Activated CD8-positive, alpha-beta T cell treated with anti-CD3 and anti-CD28 coated beads, Interleukin-2, amount 10 ng/mL, durations not matched to agents 7 days and 5 days (primary cell): ENCODE data around the gene ARHGEF12. TPM values are rescaled to one million over a fixed set of nuclear protein-coding genes. Genes with fewer than 3 reads are reported as not detected.
A peak's percentile ranks its signal among the peaks of the same experiment; 100 is the strongest.

ENCODE experiments used
- ATAC-seq: fragments of 150-1000 bp; cut with Tn5 transposase; one replicate; pipeline ENCODE4 v1.10.0; 2021; ENCODE audit warnings: moderate library complexity
- CTCF ChIA-PET: fragments of 350-600 bp; sonication (Branson Sonifier 250); formaldehyde crosslinking; loops from one replicate; lab custom pipeline; 2021; ENCODE audit warnings: antibody characterized with exemption; lab: Charles Lee
- POLR2A ChIA-PET: fragments of 350-600 bp; sonication (Branson Sonifier 250); formaldehyde crosslinking; loops from one replicate; lab custom pipeline; 2021; ENCODE audit warnings: antibody characterized with exemption; lab: Charles Lee
- DNase-seq: peaks from one replicate; pipeline ENCODE4 v3.0.0-alpha.2; 2020
- H3K27ac Mint-ChIP-seq: one replicate; pipeline ENCODE4 v1.8.0; 2021; ENCODE audit warnings: mild to moderate bottlenecking, mixed read lengths
- H3K27me3 Mint-ChIP-seq: one replicate; pipeline ENCODE4 v1.8.0; 2021; ENCODE audit warnings: low read depth, mixed read lengths
- H3K36me3 Mint-ChIP-seq: one replicate; pipeline ENCODE4 v1.8.0; 2021; ENCODE audit warnings: low read depth, mixed read lengths
- H3K4me1 Mint-ChIP-seq: one replicate; pipeline ENCODE4 v1.8.0; 2021; ENCODE audit warnings: low read depth, mixed read lengths
- H3K4me3 Mint-ChIP-seq: one replicate; pipeline ENCODE4 v1.8.0; 2021; ENCODE audit warnings: mild to moderate bottlenecking, mixed read lengths
- H3K9me3 Mint-ChIP-seq: one replicate; pipeline ENCODE4 v1.8.0; 2022; ENCODE audit warnings: mixed read lengths; ENCODE audit not compliant: insufficient read depth
- total RNA-seq, 2 experiments: library from RNA; stranded (reverse); gene quantifications; one replicate each; pipeline ENCODE4 v1.2.3, GENCODE V29; 2021

Gene ARHGEF12
- total RNA-seq, 2 experiments from 2014 or later = 9.6 to 10.0 TPM

- H3K27ac Mint-ChIP-seq = no peak overlapping the region
- no peaks in the 10 kb centered on the region for H3K36me3 Mint-ChIP-seq
- ChIA-PET CTCF (no interaction called here), POLR2A (no interaction called here)
- no peak for ATAC-seq
- no peak for DNase-seq
- no peaks in the 10 kb centered on the region for H3K9me3 Mint-ChIP-seq
- H3K4me1 Mint-ChIP-seq = no peaks in the 10 kb centered on the region
- H3K27me3 Mint-ChIP-seq = peaks cover 47% of the 10 kb centered on the region
- no peak overlapping the region for H3K4me3 Mint-ChIP-seq
These were observed 169.7 kb downstream of the ARHGEF12 start for GRCh38 chr11:120505801-120506425.

- DNase-seq (no peak), ATAC-seq (no peak)
- CTCF ChIA-PET = interaction anchor here (1.2 to 1.6 kb wide), 3 partner anchors 12 to 409 kb away, joined by 3 to 6 read pairs (median 4); no protein-coding TSS in a partner anchor
- POLR2A ChIA-PET = no interaction called here
- H3K4me1 Mint-ChIP-seq = peaks cover 2% of the 10 kb centered on the region
- no peaks in the 10 kb centered on the region for H3K9me3 Mint-ChIP-seq
- peaks cover 47% of the 10 kb centered on the region for H3K27me3 Mint-ChIP-seq
- no peak overlapping the region for H3K4me3 Mint-ChIP-seq
- H3K36me3 Mint-ChIP-seq = no peaks in the 10 kb centered on the region
- no peak overlapping the region for H3K27ac Mint-ChIP-seq
These were observed 173.3 kb downstream of the ARHGEF12 start for GRCh38 chr11:120509346-120510053.

- DNase-seq (no peak), ATAC-seq (peak; percentile 16)
- Mint-ChIP-seq H3K9me3 (no peaks in the 10 kb centered on the region), H3K27ac (no peak overlapping the region), H3K36me3 (no peaks in the 10 kb centered on the region), H3K4me1 (peaks cover 2% of the 10 kb centered on the region), H3K27me3 (peaks cover 51% of the 10 kb centered on the region), H3K4me3 (no peak overlapping the region)
- ChIA-PET CTCF (interaction anchor here (0.7 to 2.1 kb wide), 8 partner anchors 9 to 684 kb away, joined by 3 to 19 read pairs (median 4); no protein-coding TSS in a partner anchor), POLR2A (no interaction called here)
These were observed 174.3 kb downstream of the ARHGEF12 start for GRCh38 chr11:120510406-120511115.

GRCh38 chr11:120511116-120511819 is 175.1 kb downstream of the ARHGEF12 start, which contains the start of gene GRIK4:
Gene GRIK4, plus strand, starts transcription at chr11:120511748. Its CDS starts 148,571 bp downstream, at chr11:120660319.
- CTCF ChIA-PET = interaction anchor here (0.7 to 2.1 kb wide), 11 partner anchors 9 to 683 kb away, joined by 3 to 19 read pairs (median 3); no protein-coding TSS in a partner anchor

GRCh38 chr11:120511820-120512738 is 175.9 kb downstream of the ARHGEF12 start:
- Mint-ChIP-seq H3K27me3 (peaks cover 50% of the 10 kb centered on the region), H3K4me3 (no peak overlapping the region), H3K27ac (no peak overlapping the region), H3K36me3 (no peaks in the 10 kb centered on the region), H3K9me3 (no peaks in the 10 kb centered on the region), H3K4me1 (peaks cover 2% of the 10 kb centered on the region)
- DNase-seq (no peak), ATAC-seq (no peak)
- ChIA-PET CTCF (interaction anchor here (0.7 to 2.1 kb wide), 7 partner anchors 167 to 682 kb away, joined by 3 to 19 read pairs (median 3); no protein-coding TSS in a partner anchor), POLR2A (no interaction called here)

More at GRCh38 chr11:120511116-120511819, 175.1 kb downstream of the ARHGEF12 start, which contains the start of gene GRIK4:
- peak; percentile 82 for DNase-seq
- Mint-ChIP-seq H3K27ac (no peak within 1 kb of the TSS), H3K4me1 (peaks cover 2% of the 10 kb centered on the region), H3K9me3 (no peaks in the 10 kb centered on the region), H3K4me3 (no peak within 1 kb of the TSS), H3K36me3 (no peaks in the 10 kb centered on the region), H3K27me3 (peaks cover 51% of the 10 kb centered on the region)
- POLR2A ChIA-PET = no interaction called here
- peak; percentile 95 for ATAC-seq

- ChIA-PET POLR2A (no interaction called here), CTCF (interaction anchor here (0.8 kb wide), 1 partner anchor 172 kb away, joined by 3 read pairs; no protein-coding TSS in a partner anchor)
- Mint-ChIP-seq H3K27me3 (peaks cover 49% of the 10 kb centered on the region), H3K36me3 (no peaks in the 10 kb centered on the region), H3K27ac (no peak overlapping the region), H3K4me3 (no peak overlapping the region), H3K9me3 (no peaks in the 10 kb centered on the region), H3K4me1 (peaks cover 2% of the 10 kb centered on the region)
- DNase-seq (no peak), ATAC-seq (no peak)
These were observed 176.7 kb downstream of the ARHGEF12 start for GRCh38 chr11:120512739-120513435.

- Mint-ChIP-seq H3K27me3 (peaks cover 47% of the 10 kb centered on the region), H3K4me3 (no peak overlapping the region), H3K27ac (no peak overlapping the region), H3K9me3 (no peaks in the 10 kb centered on the region), H3K4me1 (peaks cover 2% of the 10 kb centered on the region), H3K36me3 (no peaks in the 10 kb centered on the region)
- ATAC-seq (no peak), DNase-seq (no peak)
- POLR2A ChIA-PET = no interaction called here
- CTCF ChIA-PET = interaction anchor here (0.8 kb wide), 1 partner anchor 172 kb away, joined by 3 read pairs; no protein-coding TSS in a partner anchor
These were observed 177.5 kb downstream of the ARHGEF12 start for GRCh38 chr11:120513436-120514315.

GRCh38 chr11:120514541-120515121 is 178.4 kb downstream of the ARHGEF12 start:
- Mint-ChIP-seq H3K27me3 (peaks cover 47% of the 10 kb centered on the region), H3K27ac (no peak overlapping the region), H3K4me3 (no peak overlapping the region), H3K4me1 (peaks cover 2% of the 10 kb centered on the region), H3K36me3 (no peaks in the 10 kb centered on the region), H3K9me3 (no peaks in the 10 kb centered on the region)
- DNase-seq = no peak
- ChIA-PET POLR2A (no interaction called here), CTCF (no interaction called here)
- ATAC-seq = no peak

- Mint-ChIP-seq H3K27ac (no peak overlapping the region), H3K27me3 (peaks cover 45% of the 10 kb centered on the region), H3K9me3 (no peaks in the 10 kb centered on the region), H3K36me3 (no peaks in the 10 kb centered on the region), H3K4me1 (peaks cover 2% of the 10 kb centered on the region), H3K4me3 (no peak overlapping the region)
- POLR2A ChIA-PET = no interaction called here
- ATAC-seq (no peak), DNase-seq (no peak)
- CTCF ChIA-PET = no interaction called here
These were observed 179.0 kb downstream of the ARHGEF12 start for GRCh38 chr11:120515186-120515723.
